ENCODE data around the gene STAB2.
A peak's percentile ranks its signal among the peaks of the same experiment; 100 is the strongest.
"Not testable (repeated sequence)": the region's sequence is repeated elsewhere in the genome, so short reads cannot be mapped to it uniquely, and the experiment has no call there.

Gene STAB2

GRCh38 chr12:103785243-103786031, 198.4 kb downstream of the STAB2 start:
- DNase-seq = no peak

DNA sequence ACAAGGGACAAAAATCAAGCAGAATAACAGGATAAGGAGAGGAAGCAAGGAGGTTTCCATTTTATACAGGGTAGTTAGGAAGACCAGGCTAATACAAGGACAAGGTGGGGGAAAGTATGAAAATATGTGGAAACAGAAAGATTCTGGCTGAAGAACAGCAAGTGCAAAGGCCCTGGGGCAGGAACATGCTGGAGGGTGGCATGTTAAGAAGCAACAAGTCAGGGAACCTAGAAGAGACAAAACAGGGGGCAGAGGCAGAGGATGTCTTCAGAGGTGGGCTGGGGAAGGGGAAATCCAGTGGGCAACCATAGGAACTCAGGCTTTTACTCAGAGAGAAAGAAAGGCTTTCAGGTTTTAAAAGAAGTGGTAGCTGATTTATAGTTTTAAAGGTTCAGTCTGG, 199.1 kb downstream of the STAB2 start:
- DNase-seq = no peak

GRCh38 chr12:103791350-103791920, 204.4 kb downstream of the STAB2 start:
- no peak for DNase-seq

- no peak for DNase-seq
Measured at GRCh38 chr12:103793046-103793445, 206.0 kb downstream of the STAB2 start.

DNA sequence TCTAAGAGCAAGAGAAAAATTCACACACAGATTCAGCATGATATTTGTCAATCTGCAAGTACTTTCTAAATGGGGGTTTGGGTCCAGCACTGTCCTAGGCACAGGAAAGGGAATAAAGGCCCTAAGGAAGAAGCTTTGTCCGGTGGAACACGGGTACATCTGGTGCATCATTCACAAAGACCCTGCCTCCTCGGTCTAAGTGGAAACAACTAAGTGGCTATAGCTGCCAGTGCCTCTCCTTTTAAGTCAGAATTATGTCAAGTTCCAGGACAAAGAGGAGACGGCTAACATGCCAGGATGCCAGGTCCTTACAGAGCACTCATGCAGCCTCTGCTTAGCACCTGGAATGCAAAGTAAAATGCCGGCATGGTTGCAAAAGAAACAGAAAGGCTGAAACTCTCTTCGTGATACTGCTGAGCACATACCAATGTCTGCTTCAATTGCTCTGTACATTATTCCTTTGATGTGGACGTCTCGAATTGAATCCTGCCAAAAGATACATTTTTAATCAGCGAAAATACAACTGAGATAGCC, 206.5 kb downstream of the STAB2 start:
- no peak for DNase-seq

DNA sequence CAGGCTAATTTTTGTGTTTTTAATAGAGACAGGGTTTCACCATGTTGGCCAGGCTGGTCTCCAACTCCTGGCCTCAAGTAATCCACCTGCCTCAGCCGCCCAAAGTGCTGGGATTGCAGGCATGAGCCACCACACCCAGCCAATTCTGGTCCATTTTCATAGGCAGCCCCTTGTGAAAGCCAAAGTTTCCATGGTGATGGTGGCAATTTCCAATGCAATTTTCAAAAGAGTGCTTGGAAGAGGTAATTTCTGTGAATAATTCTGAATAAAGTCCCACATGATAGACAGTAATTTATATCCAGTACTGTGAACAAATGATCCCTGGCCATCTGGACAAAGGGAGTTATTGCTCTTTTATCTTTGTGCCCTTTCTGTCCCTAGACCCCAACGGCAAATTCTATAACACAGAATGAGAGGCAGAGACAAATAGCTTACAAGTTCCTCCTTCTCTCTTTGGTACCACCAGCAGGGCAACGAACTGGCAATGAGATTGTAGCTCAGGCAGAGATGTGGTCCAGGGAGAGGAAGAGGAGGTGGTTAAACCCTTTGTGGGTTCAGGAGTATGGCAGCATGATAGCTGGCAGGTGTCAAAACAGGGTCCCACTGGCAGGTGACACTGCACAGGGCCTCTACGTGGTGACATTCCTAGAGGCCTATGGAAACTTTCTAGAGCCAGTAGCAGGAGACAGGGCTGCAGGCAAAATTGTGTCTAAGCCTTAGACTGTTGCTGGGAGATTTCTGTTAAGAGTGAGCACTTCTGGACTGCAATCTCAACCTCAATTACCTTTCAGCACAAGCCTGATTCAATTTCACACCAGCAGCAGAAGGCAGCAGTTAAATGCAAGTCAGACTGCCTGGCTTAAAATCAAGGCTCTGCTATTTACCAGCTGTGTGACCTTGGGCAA, 207.5 kb downstream of the STAB2 start:
- no peak for DNase-seq

- DNase-seq = no peak
Measured at GRCh38 chr12:103798586-103798985, 211.5 kb downstream of the STAB2 start.

GRCh38 chr12:103799504-103799856, 212.4 kb downstream of the STAB2 start:
- no peak for DNase-seq

DNA sequence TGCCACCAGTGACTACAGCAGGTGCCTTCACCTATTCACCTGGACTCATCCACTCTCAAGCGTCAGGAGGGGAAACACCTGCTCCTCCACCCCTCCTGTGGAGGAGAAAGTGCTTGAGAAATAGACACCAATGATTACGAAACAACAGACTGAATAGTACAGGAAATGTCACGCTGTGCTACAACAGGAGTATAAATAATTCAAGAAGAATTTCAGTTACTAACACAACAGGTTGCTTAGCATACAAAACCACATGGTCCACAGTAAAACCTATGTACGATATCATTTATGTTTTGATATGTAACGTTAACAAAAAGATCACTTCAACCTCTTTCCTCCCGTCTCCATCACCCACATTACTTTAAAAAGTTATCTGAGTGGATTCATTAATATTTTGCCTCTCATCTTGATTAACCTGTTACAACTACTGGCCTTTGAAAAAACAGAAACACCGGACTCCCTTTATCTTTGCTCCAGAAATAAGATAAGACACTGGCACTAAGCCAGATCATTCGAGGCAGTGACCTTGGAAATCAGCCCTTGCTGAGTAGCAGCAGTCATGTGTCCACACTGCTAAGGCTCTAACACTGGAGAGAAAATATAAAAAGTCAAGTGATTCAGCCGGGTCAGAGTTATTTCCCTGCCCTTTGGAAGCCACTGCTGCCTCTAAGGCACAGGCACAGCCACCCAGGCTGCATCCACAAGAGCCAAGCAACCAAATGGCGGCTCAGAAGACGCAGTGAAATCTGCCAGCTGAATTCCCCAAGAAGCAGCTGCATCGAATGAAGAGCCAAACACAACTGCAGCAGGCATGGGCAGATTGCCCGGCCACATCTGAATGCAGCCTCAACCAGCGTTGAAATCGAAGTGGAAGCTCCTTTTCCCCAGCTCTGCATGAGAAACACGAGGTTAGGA, 213.0 kb downstream of the STAB2 start:
- peak; percentile 81 for DNase-seq

- no peak for DNase-seq
Measured at GRCh38 chr12:103801709-103802585, 214.9 kb downstream of the STAB2 start.

- DNase-seq = no peak
Measured at GRCh38 chr12:103802586-103802886, 215.5 kb downstream of the STAB2 start.

- DNase-seq = no peak
Measured at GRCh38 chr12:103803847-103804246, 216.8 kb downstream of the STAB2 start.

GRCh38 chr12:103805655-103806360, 218.7 kb downstream of the STAB2 start:
- no peak for DNase-seq

DNA sequence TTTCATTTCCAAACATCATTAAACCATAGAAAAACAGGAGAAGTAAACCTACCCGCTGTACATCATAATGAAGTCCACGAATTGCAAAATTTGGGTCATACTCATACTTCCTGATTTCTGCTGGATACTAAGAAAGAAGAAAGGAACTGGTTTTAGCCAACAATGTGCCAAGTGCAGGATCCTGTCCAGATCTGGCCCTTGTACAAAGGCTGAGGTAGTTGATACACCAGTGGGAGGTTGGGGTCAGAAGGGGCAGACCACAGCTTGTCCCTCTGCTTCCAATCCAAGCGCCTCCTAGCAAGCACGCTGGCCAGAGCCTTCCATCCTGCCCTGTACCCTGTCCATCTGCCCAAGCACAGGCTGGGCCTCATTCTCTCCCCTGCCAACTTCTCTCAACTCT, 219.7 kb downstream of the STAB2 start:
- no peak for DNase-seq

DNA sequence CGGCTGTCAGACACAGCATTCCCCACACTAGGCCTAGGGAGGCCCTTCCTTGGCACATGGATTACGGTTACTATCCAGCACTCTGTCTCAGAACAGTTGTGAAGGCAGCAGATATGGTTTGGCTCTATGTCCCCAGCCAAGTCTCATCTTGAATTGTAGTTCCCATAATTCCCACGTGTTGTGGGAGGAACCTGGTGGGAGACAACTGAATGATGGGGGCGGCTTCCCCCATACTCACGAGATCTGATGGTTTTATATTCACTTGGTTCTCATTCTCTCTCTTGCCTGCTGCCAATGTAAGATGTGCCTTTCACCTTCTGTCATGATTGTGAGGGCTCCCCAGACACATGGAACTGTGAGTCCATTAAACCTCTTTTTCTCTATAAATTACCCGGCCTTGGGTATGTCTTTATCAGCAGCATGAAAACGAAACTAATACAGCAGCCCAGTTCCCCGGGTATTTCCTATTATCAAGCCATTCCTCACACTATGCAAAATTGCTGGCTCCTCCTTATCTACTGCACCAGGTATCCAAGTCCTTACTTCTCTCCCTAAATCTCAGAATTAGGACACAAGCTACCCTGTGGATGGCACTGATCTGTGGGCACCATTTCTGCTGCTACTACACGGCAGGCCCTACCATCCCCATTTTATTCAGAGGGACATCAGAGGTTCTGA, 220.6 kb downstream of the STAB2 start:
- DNase-seq = no peak

- no peak for DNase-seq
Measured at GRCh38 chr12:103808239-103808880, 221.3 kb downstream of the STAB2 start.

- no peak for DNase-seq
Measured at GRCh38 chr12:103809154-103809553, 222.1 kb downstream of the STAB2 start.

DNA sequence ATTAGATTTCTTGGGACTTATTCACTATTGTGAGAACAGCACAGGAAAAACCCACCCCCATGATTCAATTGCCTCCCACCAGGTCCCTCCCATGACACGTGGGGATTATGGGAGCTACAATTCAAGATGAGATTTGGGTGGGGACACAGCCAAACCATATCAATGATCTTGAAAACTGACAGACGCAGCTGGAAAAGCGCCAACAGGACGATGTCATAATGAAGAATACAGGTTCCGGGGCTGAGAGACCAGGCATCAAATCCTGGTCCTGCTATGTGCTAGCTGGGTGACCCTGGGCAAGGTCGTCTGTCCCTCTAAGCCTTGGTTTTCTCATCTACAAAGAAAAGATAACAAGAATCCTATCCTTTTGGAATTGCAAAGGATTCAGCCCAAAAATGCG, 222.6 kb downstream of the STAB2 start:
- not testable (repeated sequence) for DNase-seq

GRCh38 chr12:103810111-103810510, 223.0 kb downstream of the STAB2 start:
- DNase-seq = peak; percentile 15

DNA sequence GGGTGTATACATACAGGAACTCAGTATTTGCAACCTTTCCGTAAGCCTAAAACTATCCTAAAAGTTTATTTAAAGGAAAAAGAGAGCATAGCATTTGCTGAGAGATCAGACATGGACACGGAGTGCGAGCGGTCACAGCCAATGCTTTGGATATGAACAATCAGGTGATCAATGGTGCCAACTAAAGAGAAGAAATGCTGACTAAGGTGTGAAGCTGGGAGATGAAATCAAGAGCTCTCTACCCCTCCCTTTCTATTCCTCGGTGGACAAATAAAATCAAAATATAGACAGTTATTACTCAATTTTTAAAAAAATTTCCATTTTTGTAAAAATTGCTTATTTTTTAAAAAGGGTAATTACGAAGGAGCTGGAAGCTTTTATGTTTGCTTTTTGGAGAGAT, 224.7 kb downstream of the STAB2 start:
- DNase-seq = no peak

All from NCI-H1105 (cell line).